ENCODE data around the gene COQ8B.
A peak's percentile ranks its signal among the peaks of the same experiment; 100 is the strongest.

The COQ8B gene

GRCh38 chr19:40690050-40690692, 26.5 kb downstream of the COQ8B start, which contains the start of gene NUMBL:
TSS of gene NUMBL (minus strand) at chr19:40690651. CDS start at chr19:40690483, 168 bp downstream.
- no peak for DNase-seq

- DNase-seq: peak; percentile 6
Measured at GRCh38 chr19:40689339-40690049, 27.2 kb downstream of the COQ8B start.

GRCh38 chr19:40688987-40689338, 27.7 kb downstream of the COQ8B start:
- no peak for DNase-seq

- no peak for DNase-seq
Measured at GRCh38 chr19:40688309-40688708, 28.4 kb downstream of the COQ8B start.

- DNase-seq: no peak
Measured at GRCh38 chr19:40687525-40688016, 29.1 kb downstream of the COQ8B start.

- DNase-seq: peak; percentile 8
Measured at GRCh38 chr19:40686882-40687524, 29.7 kb downstream of the COQ8B start.

GRCh38 chr19:40685563-40685962, 31.1 kb downstream of the COQ8B start:
- DNase-seq: no peak

GRCh38 chr19:40685016-40685526, 31.6 kb downstream of the COQ8B start:
- no peak for DNase-seq

GRCh38 chr19:40684280-40684679, 32.4 kb downstream of the COQ8B start:
- DNase-seq: no peak

- DNase-seq: no peak
Measured at GRCh38 chr19:40683437-40683836, 33.2 kb downstream of the COQ8B start.

GRCh38 chr19:40682431-40682964, 34.2 kb downstream of the COQ8B start:
- no peak for DNase-seq

GRCh38 chr19:40681039-40681438, 35.6 kb downstream of the COQ8B start:
- no peak for DNase-seq

- no peak for DNase-seq
Measured at GRCh38 chr19:40677156-40677555, 39.5 kb downstream of the COQ8B start.

- no peak for DNase-seq
Measured at GRCh38 chr19:40674291-40674690, 42.4 kb downstream of the COQ8B start.

GRCh38 chr19:40673397-40673796, 43.3 kb downstream of the COQ8B start:
- DNase-seq: no peak

- no peak for DNase-seq
Measured at GRCh38 chr19:40672573-40673299, 44.0 kb downstream of the COQ8B start.

- DNase-seq: no peak
Measured at GRCh38 chr19:40672038-40672437, 44.6 kb downstream of the COQ8B start.

GRCh38 chr19:40671404-40671803, 45.3 kb downstream of the COQ8B start:
- DNase-seq: no peak

GRCh38 chr19:40668991-40669614, 47.6 kb downstream of the COQ8B start:
- no peak for DNase-seq

- no peak for DNase-seq
Measured at GRCh38 chr19:40667602-40668001, 49.1 kb downstream of the COQ8B start.

GRCh38 chr19:40666803-40667438, 49.8 kb downstream of the COQ8B start:
- DNase-seq: no peak

Measured in NCI-H1105 treated with DMSO at 0.1 percent for 48 hours (cell line).